Nephron (organoid): Measurements from ENCODE around the gene KRT2.

Experiments used
- H3K27ac Mint-ChIP-seq, 3 experiments: 2 replicates each; pipeline ENCODE4 v1.8.0; 2020; ENCODE audit warnings: mixed read lengths in 3 of 3, mild to moderate bottlenecking in 2 of 3, moderate library complexity in 1 of 3
- H3K27me3 Mint-ChIP-seq: 2 replicates; pipeline ENCODE4 v1.8.0; 2021; ENCODE audit warnings: low read depth, mild to moderate bottlenecking, moderate library complexity, mixed read lengths
- H3K36me3 Mint-ChIP-seq: 2 replicates; pipeline ENCODE4 v1.8.0; 2020; ENCODE audit warnings: low read depth, mixed read lengths
- H3K4me1 Mint-ChIP-seq: 2 replicates; pipeline ENCODE4 v1.8.0; 2020; ENCODE audit warnings: mixed read lengths
- H3K4me3 Mint-ChIP-seq, 3 experiments: 2 replicates each; pipeline ENCODE4 v1.8.0; 2020; ENCODE audit warnings: mild to moderate bottlenecking in 3 of 3, mixed read lengths in 3 of 3, moderate library complexity in 2 of 3
- H3K9me3 Mint-ChIP-seq: 2 replicates; pipeline ENCODE4 v1.8.0; 2020; ENCODE audit warnings: mixed read lengths
- TF ChIP-seq, protein P1 (sequence below), 3 experiments: fragments of 200-600 bp; sonication (generic); IDR thresholded peaks; one replicate each; pipeline ENCODE4 v1.5.0; 2021; ENCODE audit warnings: antibody characterized with exemption in 3 of 3; ENCODE audit not compliant: unreplicated experiment in 3 of 3

KRT2 gene

DNA sequence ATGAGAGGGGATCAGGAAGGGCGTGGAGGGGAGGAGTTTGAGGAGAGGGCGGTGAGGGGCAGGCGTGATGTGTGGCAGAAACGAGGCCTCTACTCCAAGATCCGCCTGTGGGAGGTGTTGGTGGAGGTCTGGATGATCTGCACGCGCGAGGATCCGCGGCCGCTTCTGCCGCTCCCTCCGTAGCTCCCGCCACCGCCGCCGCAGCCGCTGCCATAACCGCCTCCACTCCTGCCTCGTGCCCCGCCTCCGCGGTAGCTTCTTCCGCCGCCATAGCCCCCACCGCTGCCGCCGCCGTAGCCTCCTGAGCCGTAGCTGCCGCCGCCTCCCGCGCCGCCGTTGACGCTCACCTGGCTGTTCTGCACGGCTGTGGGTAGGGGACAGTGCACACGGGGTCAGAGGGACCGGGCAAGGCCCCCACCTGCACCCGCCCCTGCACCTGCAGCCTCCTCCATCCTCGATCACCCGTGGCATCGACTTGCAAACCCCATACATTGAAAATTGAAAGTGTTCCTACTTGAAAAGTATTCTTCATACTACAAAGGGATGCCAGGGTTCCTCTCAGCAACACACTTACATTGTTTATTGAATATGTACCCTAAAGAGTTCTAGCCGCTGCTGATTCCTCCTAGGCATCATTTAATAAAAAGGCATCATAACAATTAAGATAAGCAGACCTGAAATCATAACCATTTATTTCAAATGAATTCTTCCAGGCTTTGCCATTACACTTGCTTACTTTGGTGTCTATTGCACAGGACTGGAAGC, 39.2 kb upstream of the KRT2 start:
- H3K4me1 Mint-ChIP-seq, result peaks cover 4% of the 10 kb centered on the region
- no peaks in the 10 kb centered on the region for H3K9me3 Mint-ChIP-seq
- peaks cover 87% of the 10 kb centered on the region for H3K27me3 Mint-ChIP-seq
- H3K4me3 Mint-ChIP-seq, result peak overlapping the region; percentile 72 to 75 (median 73)
- H3K27ac Mint-ChIP-seq, result no peak overlapping the region
- H3K36me3 Mint-ChIP-seq, result no peaks in the 10 kb centered on the region
- TF ChIP-seq, protein P1, sequence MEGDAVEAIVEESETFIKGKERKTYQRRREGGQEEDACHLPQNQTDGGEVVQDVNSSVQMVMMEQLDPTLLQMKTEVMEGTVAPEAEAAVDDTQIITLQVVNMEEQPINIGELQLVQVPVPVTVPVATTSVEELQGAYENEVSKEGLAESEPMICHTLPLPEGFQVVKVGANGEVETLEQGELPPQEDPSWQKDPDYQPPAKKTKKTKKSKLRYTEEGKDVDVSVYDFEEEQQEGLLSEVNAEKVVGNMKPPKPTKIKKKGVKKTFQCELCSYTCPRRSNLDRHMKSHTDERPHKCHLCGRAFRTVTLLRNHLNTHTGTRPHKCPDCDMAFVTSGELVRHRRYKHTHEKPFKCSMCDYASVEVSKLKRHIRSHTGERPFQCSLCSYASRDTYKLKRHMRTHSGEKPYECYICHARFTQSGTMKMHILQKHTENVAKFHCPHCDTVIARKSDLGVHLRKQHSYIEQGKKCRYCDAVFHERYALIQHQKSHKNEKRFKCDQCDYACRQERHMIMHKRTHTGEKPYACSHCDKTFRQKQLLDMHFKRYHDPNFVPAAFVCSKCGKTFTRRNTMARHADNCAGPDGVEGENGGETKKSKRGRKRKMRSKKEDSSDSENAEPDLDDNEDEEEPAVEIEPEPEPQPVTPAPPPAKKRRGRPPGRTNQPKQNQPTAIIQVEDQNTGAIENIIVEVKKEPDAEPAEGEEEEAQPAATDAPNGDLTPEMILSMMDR (IDR thresholded peaks at IDR 0.05; ENCODE audit: unreplicated experiment in 3 of 3), result no peak

- Mint-ChIP-seq H3K36me3 (no peaks in the 10 kb centered on the region), H3K4me3 (peak overlapping the region; percentile 42 to 75 (median 73)), H3K27ac (no peak overlapping the region), H3K27me3 (peaks cover 84% of the 10 kb centered on the region), H3K4me1 (peaks cover 4% of the 10 kb centered on the region), H3K9me3 (no peaks in the 10 kb centered on the region)
- TF ChIP-seq, protein P1 (IDR thresholded peaks at IDR 0.05; ENCODE audit: unreplicated experiment in 3 of 3), result no peak
Measured at GRCh38 chr12:52690351-52691075, 38.5 kb upstream of the KRT2 start.

GRCh38 chr12:52689936-52690335, 37.9 kb upstream of the KRT2 start:
- no peaks in the 10 kb centered on the region for H3K36me3 Mint-ChIP-seq
- H3K4me3 Mint-ChIP-seq, result no peak overlapping the region
- H3K27ac Mint-ChIP-seq, result no peak overlapping the region
- no peaks in the 10 kb centered on the region for H3K9me3 Mint-ChIP-seq
- TF ChIP-seq, protein P1 (IDR thresholded peaks at IDR 0.05; ENCODE audit: unreplicated experiment in 3 of 3), result no peak
- H3K4me1 Mint-ChIP-seq, result peaks cover 4% of the 10 kb centered on the region
- peaks cover 80% of the 10 kb centered on the region for H3K27me3 Mint-ChIP-seq

- TF ChIP-seq, protein P1 (IDR thresholded peaks at IDR 0.05; ENCODE audit: unreplicated experiment in 3 of 3), result no peak
- Mint-ChIP-seq H3K27me3 (peaks cover 80% of the 10 kb centered on the region), H3K4me3 (peak overlapping the region in 1 of 3 experiments; percentile 31), H3K9me3 (no peaks in the 10 kb centered on the region), H3K4me1 (peaks cover 4% of the 10 kb centered on the region), H3K36me3 (no peaks in the 10 kb centered on the region), H3K27ac (no peak overlapping the region)
Measured at GRCh38 chr12:52689239-52689638, 37.2 kb upstream of the KRT2 start.

DNA sequence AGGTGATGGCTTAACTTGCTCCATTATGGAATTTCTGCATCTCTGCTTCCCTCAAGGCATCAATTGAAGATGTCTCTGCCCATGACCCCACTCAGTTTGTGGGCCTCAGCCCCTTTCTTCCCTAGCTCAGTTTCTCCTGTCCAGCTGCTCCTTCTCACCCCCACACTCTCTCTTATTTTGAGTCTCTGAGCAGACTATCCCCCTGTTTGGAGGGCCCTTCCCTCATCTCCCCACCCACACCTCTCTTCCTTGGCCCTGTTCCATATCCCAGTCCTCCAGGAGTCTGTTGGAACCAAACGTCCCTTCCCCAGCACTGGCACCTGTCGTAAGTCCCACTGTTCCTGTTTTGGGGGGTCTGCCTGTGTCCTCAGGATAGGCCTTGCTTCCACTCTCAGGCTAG, 36.5 kb upstream of the KRT2 start:
- TF ChIP-seq, protein P1 (IDR thresholded peaks at IDR 0.05; ENCODE audit: unreplicated experiment in 3 of 3), result no peak
- Mint-ChIP-seq H3K4me1 (peaks cover 4% of the 10 kb centered on the region), H3K27ac (no peak overlapping the region), H3K4me3 (no peak overlapping the region), H3K27me3 (peaks cover 83% of the 10 kb centered on the region), H3K36me3 (no peaks in the 10 kb centered on the region), H3K9me3 (no peaks in the 10 kb centered on the region)
